Measurements from ENCODE around the gene ASRGL1.

GRCh38 chr11:62338218-62338617 lies 970 bp downstream of the ASRGL1 start:
- no peak for TF ChIP-seq CTCF (IDR thresholded peaks at IDR 0.05)
- no peak for TF ChIP-seq ZFX (IDR thresholded peaks at IDR 0.05; ENCODE audit: borderline replicate concordance)

All from 22Rv1 (cell line).